B cell (primary cell): ENCODE measurements around the gene TMEM163. TPM values are rescaled to one million over a fixed set of nuclear protein-coding genes. Genes with fewer than 3 reads are reported as not detected.

Experiments used
- ATAC-seq: fragments of 200-7000 bp; cut with Tn5 transposase; one replicate; pipeline ENCODE4 v1.10.0; 2021; ENCODE audit warnings: low read depth, mild to moderate bottlenecking, moderate number of reproducible peaks, moderate library complexity
- CTCF ChIA-PET: fragments of 350-600 bp; sonication (Branson Sonifier 250); formaldehyde crosslinking; loops from one replicate; lab custom pipeline; 2021; ENCODE audit warnings: antibody characterized with exemption, inconsistent platforms; lab: Charles Lee
- POLR2A ChIA-PET: fragments of 350-600 bp; sonication (Branson Sonifier 250); formaldehyde crosslinking; loops from one replicate; lab custom pipeline; 2021; ENCODE audit warnings: antibody characterized with exemption; lab: Charles Lee
- DNase-seq: peaks from one replicate; pipeline ENCODE4 v3.0.0; 2013
- H2AFZ ChIP-seq: 2 replicates; pipeline ENCODE4 v1.6.1; 2012; ENCODE audit warnings: mild to moderate bottlenecking, low read depth, low read length; ENCODE audit not compliant: insufficient read depth, poor library complexity, severe bottlenecking
- H3K27ac ChIP-seq, 2 donors: 1 replicate in 1 of 2; 2 replicates in 1 of 2; pipeline ENCODE4 v1.5.1; 2012 to 2013; ENCODE audit warnings: low read length in 2 of 2, mild to moderate bottlenecking in 2 of 2, moderate library complexity in 1 of 2
- H3K27me3 ChIP-seq, 4 experiments: fragments of 200-600 bp in 1 of 4; sonication (generic) in 1 of 4; replicated peaks in 1 of 4; 1 replicate in 2 of 4; 2 replicates in 2 of 4; pipeline versions ENCODE4 v1.6.1 to v1.7.0; 2013 to 2016; ENCODE audit warnings: low read length in 3 of 4, mild to moderate bottlenecking in 2 of 4, mixed read lengths in 1 of 4, moderate library complexity in 1 of 4; ENCODE audit not compliant: insufficient read depth in 4 of 4, control insufficient read depth in 3 of 4; ENCODE audit errors: control extremely low read depth in 1 of 4
- H3K36me3 ChIP-seq, 2 experiments: replicated peaks in 1 of 2; 1 replicate in 1 of 2; 2 replicates in 1 of 2; pipeline versions ENCODE4 v1.6.1 to v1.7.1; 2013; ENCODE audit warnings: low read length in 1 of 2; ENCODE audit not compliant: insufficient read depth in 2 of 2, control insufficient read depth in 1 of 2; ENCODE audit errors: control extremely low read depth in 1 of 2, extremely low read depth in 1 of 2
- H3K4me1 ChIP-seq, 2 donors: fragments of 200-600 bp in 1 of 2; sonication (generic) in 1 of 2; 1 replicate in 1 of 2; 2 replicates in 1 of 2; pipeline versions ENCODE4 v1.5.1 to v1.6.1; 2013 to 2017; ENCODE audit warnings: low read length in 2 of 2; ENCODE audit not compliant: control insufficient read depth in 2 of 2, insufficient read depth in 2 of 2
- H3K4me2 ChIP-seq: replicated peaks from 2 replicates; pipeline ENCODE3; 2012; ENCODE audit warnings: mild to moderate bottlenecking, low read depth, low read length; ENCODE audit not compliant: poor library complexity, severe bottlenecking
- H3K4me3 ChIP-seq, 5 experiments: fragments of 200-600 bp in 1 of 5; sonication (generic) in 1 of 5; 1 replicate in 3 of 5; 2 replicates in 2 of 5; pipeline versions ENCODE4 v1.5.1 to v1.7.0; 2011 to 2016; ENCODE audit warnings: low read length in 4 of 5, mild to moderate bottlenecking in 4 of 5, low read depth in 2 of 5, control low read depth in 1 of 5, moderate library complexity in 1 of 5; ENCODE audit not compliant: insufficient read depth in 1 of 5; ENCODE audit errors: control extremely low read depth in 1 of 5, extremely low read depth in 1 of 5
- H3K79me2 ChIP-seq: fragments of 200-600 bp; sonication (generic); one replicate; pipeline ENCODE4 v1.6.0; 2016; ENCODE audit warnings: low read length; ENCODE audit not compliant: control insufficient read depth, insufficient read depth
- H3K9ac ChIP-seq: fragments of 200-600 bp; sonication (generic); 2 replicates; pipeline ENCODE4 v1.6.1; 2017; ENCODE audit warnings: mild to moderate bottlenecking, low read length, moderate library complexity
- H3K9me3 ChIP-seq, 3 donors: one replicate each; pipeline versions ENCODE4 v1.6.1 to v1.7.1; 2013; ENCODE audit warnings: low read length in 2 of 3; ENCODE audit not compliant: control insufficient read depth in 2 of 3, insufficient read depth in 1 of 3; ENCODE audit errors: control extremely low read depth in 1 of 3
- H4K20me1 ChIP-seq: 2 replicates; pipeline ENCODE4 v1.6.0; 2012; ENCODE audit warnings: mild to moderate bottlenecking, low read length; ENCODE audit not compliant: insufficient read depth, control insufficient read depth, poor library complexity, severe bottlenecking
- H3K27ac Mint-ChIP-seq: one replicate; pipeline ENCODE4 v1.8.0; 2021; ENCODE audit warnings: mixed read lengths
- H3K27me3 Mint-ChIP-seq: one replicate; pipeline ENCODE4 v1.8.0; 2021; ENCODE audit warnings: mixed read lengths
- H3K4me1 Mint-ChIP-seq: one replicate; pipeline ENCODE4 v1.8.0; 2021; ENCODE audit warnings: mixed read lengths
- H3K4me3 Mint-ChIP-seq: one replicate; pipeline ENCODE4 v1.8.0; 2021; ENCODE audit warnings: mixed read lengths
- H3K9me3 Mint-ChIP-seq: one replicate; pipeline ENCODE4 v1.8.0; 2022; ENCODE audit warnings: mixed read lengths; ENCODE audit not compliant: insufficient read depth
- CTCF ChIP-seq: fragments of 200-600 bp; IDR thresholded peaks from one replicate; pipeline ENCODE4 v1.8.0; 2022; ENCODE audit warnings: antibody characterized with exemption, mild to moderate bottlenecking
- EZH2 ChIP-seq: IDR thresholded peaks from 2 replicates; pipeline ENCODE4 v1.6.1; 2012; ENCODE audit warnings: borderline replicate concordance, low read depth, mild to moderate bottlenecking, moderate library complexity, low read length; ENCODE audit not compliant: insufficient read depth, poor library complexity, severe bottlenecking
- WGBS: methylation state at CpG from one replicate; pipeline ENCODE4 v1.1.5; 2013; ENCODE audit warnings: missing lambda C conversion rate; ENCODE audit not compliant: insufficient coverage; 5-methylcytosine and 5-hydroxymethylcytosine counted together
- intact Hi-C: fragments of 100-400 bp; cut with micrococcal nuclease; formaldehyde crosslinking; loops from one replicate; pipeline ENCODE4 v1.10.0; 2022
- polyA plus RNA-seq: library from polyadenylated mRNA; depleted of rRNA; stranded (reverse); fragments of >200 nt; gene quantifications from 2 replicates; pipeline ENCODE4 v1.2.3, GENCODE V29; 2012
- total RNA-seq, 2 donors: library from RNA; stranded (reverse); fragments of 120-200 nt in 1 of 2; gene quantifications; 1 replicate in 1 of 2; 2 replicates in 1 of 2; pipeline versions ENCODE4 v1.2.3 to v1.2.4, GENCODE V29; 2013 to 2022

Gene TMEM163
- total and polyA plus RNA-seq, 2 donors (not counting 1 experiment from before 2014, with no cell fraction given), result 2.6 to 5.6 TPM

GRCh38 chr2:134722728-134723127, 3.9 kb upstream of the TMEM163 start:
- Histone ChIP-seq H3K27ac (no peak overlapping the region), H3K4me3 (no peak overlapping the region), H3K79me2 (no peaks in the 10 kb centered on the region), H3K9me3 (no peaks in the 10 kb centered on the region), H2AFZ (no peak overlapping the region), H3K27me3 (peaks cover 0 to 21% (median 10%) of the 10 kb centered on the region in 4 experiments), H3K36me3 (no peaks in the 10 kb centered on the region), H4K20me1 (no peaks in the 10 kb centered on the region), H3K9ac (no peak overlapping the region), H3K4me2 (no peak overlapping the region), H3K4me1 (peaks cover 10 to 17% of the 10 kb centered on the region in 2 donors)
- POLR2A ChIA-PET, result no interaction called here
- Mint-ChIP-seq H3K4me1 (peaks cover 7% of the 10 kb centered on the region), H3K9me3 (no peaks in the 10 kb centered on the region), H3K27me3 (peaks cover 20% of the 10 kb centered on the region), H3K27ac (no peak overlapping the region), H3K4me3 (no peak overlapping the region)
- CTCF ChIA-PET, result no interaction called here
- TF ChIP-seq EZH2 (no peak), CTCF (no peak)
- 100% methylated on average over 1 of the region's 6 CpGs for WGBS
- no peak for DNase-seq
- intact Hi-C loops, result no loop called here
- no peak for ATAC-seq

GRCh38 chr2:134721596-134721995, 2.8 kb upstream of the TMEM163 start:
- H3K9ac ChIP-seq, result no peak overlapping the region
- CTCF ChIA-PET, result no interaction called here
- no peak overlapping the region for H3K27ac Mint-ChIP-seq

More at GRCh38 chr2:134721596-134721995, 2.8 kb upstream of the TMEM163 start:
- H3K27ac ChIP-seq, result no peak overlapping the region
- peaks cover 16 to 20% of the 10 kb centered on the region in 2 donors for H3K4me1 ChIP-seq
- Mint-ChIP-seq H3K4me3 (no peak overlapping the region), H3K9me3 (no peaks in the 10 kb centered on the region), H3K4me1 (peaks cover 18% of the 10 kb centered on the region), H3K27me3 (peaks cover 27% of the 10 kb centered on the region)
- H3K9me3 ChIP-seq, result no peaks in the 10 kb centered on the region
- DNase-seq (no peak), ATAC-seq (no peak)
- TF ChIP-seq EZH2, result no peak
- TF ChIP-seq CTCF, result no peak
- H3K36me3 ChIP-seq, result no peaks in the 10 kb centered on the region
- POLR2A ChIA-PET, result no interaction called here
- no peaks in the 10 kb centered on the region for H4K20me1 ChIP-seq
- no peak overlapping the region for H2AFZ ChIP-seq
- 88% methylated on average over 3 of the region's 4 CpGs for WGBS
- intact Hi-C loops, result no loop called here
- H3K79me2 ChIP-seq, result no peaks in the 10 kb centered on the region
- no peak overlapping the region for H3K4me3 ChIP-seq
- H3K27me3 ChIP-seq, result peaks cover 0 to 32% (median 16%) of the 10 kb centered on the region in 4 experiments
- no peak overlapping the region for H3K4me2 ChIP-seq
